Skeletal muscle tissue (tissue), 4 donors: ENCODE measurements around the gene SLC41A3. TPM values are rescaled to one million over a fixed set of nuclear protein-coding genes. Genes with fewer than 3 reads are reported as not detected.

ENCODE experiments used
- H3K27ac ChIP-seq: one replicate; pipeline ENCODE4 v1.7.0; 2013; ENCODE audit warnings: mild to moderate bottlenecking, low read depth, low read length, inconsistent platforms
- H3K27me3 ChIP-seq, 3 donors: one replicate each; pipeline ENCODE4 v1.7.0; 2013; ENCODE audit warnings: low read length in 3 of 3; ENCODE audit not compliant: control insufficient read depth in 3 of 3, insufficient read depth in 3 of 3
- H3K36me3 ChIP-seq, 3 donors: one replicate each; pipeline ENCODE4 v1.7.0; 2013; ENCODE audit warnings: low read length in 3 of 3; ENCODE audit not compliant: control insufficient read depth in 3 of 3, insufficient read depth in 3 of 3
- H3K4me1 ChIP-seq, 3 donors: one replicate each; pipeline ENCODE4 v1.7.0; 2013; ENCODE audit warnings: low read length in 3 of 3, mild to moderate bottlenecking in 3 of 3; ENCODE audit not compliant: control insufficient read depth in 3 of 3, insufficient read depth in 3 of 3
- H3K4me3 ChIP-seq, 3 donors: one replicate each; pipeline ENCODE4 v1.7.0; 2013; ENCODE audit warnings: low read length in 3 of 3
- H3K9ac ChIP-seq, 3 donors: one replicate each; pipeline ENCODE4 v1.7.0; 2013; ENCODE audit warnings: low read length in 3 of 3, mild to moderate bottlenecking in 3 of 3, moderate library complexity in 2 of 3, low read depth in 1 of 3
- H3K9me3 ChIP-seq, 3 donors: one replicate each; pipeline ENCODE4 v1.7.0; 2013; ENCODE audit warnings: low read length in 3 of 3; ENCODE audit not compliant: control insufficient read depth in 3 of 3
- total RNA-seq: library from RNA; depleted of rRNA; stranded (reverse); fragments of >200 nt; gene quantifications from one replicate; pipeline ENCODE4 v1.2.3, GENCODE V29; 2014
- donor health status: Osteomylitis.

The SLC41A3 gene
- total RNA-seq, 1 donor from 2014 or later = 31.3 TPM

GRCh38 chr3:126024049-126024854 is 59.7 kb downstream of the SLC41A3 start:
- Histone ChIP-seq H3K27me3 (no peaks in the 10 kb centered on the region), H3K4me1 (peaks cover 0 to 3% (median 0%) of the 10 kb centered on the region in 3 donors), H3K36me3 (peaks cover 29 to 54% (median 38%) of the 10 kb centered on the region in 3 donors), H3K27ac (no peak overlapping the region), H3K9me3 (peaks cover 0 to 2% (median 0%) of the 10 kb centered on the region in 3 donors), H3K4me3 (no peak overlapping the region), H3K9ac (no peak overlapping the region)

- Histone ChIP-seq H3K27ac (no peak overlapping the region), H3K9ac (no peak overlapping the region), H3K4me1 (peaks cover 0 to 3% (median 0%) of the 10 kb centered on the region in 3 donors), H3K9me3 (peaks cover 0 to 2% (median 0%) of the 10 kb centered on the region in 3 donors), H3K4me3 (no peak overlapping the region), H3K36me3 (peaks cover 29 to 59% (median 36%) of the 10 kb centered on the region in 3 donors), H3K27me3 (no peaks in the 10 kb centered on the region)
These were observed 60.5 kb downstream of the SLC41A3 start for GRCh38 chr3:126023390-126023789.

GRCh38 chr3:126022741-126023359 is 61.1 kb downstream of the SLC41A3 start:
- Histone ChIP-seq H3K9ac (no peak overlapping the region), H3K27ac (no peak overlapping the region), H3K4me1 (peaks cover 0 to 3% (median 0%) of the 10 kb centered on the region in 3 donors), H3K4me3 (no peak overlapping the region), H3K36me3 (peaks cover 29 to 54% (median 36%) of the 10 kb centered on the region in 3 donors), H3K9me3 (no peaks in the 10 kb centered on the region), H3K27me3 (no peaks in the 10 kb centered on the region)

GRCh38 chr3:126021702-126022101 is 62.2 kb downstream of the SLC41A3 start:
- Histone ChIP-seq H3K27ac (no peak overlapping the region), H3K4me3 (no peak overlapping the region), H3K27me3 (no peaks in the 10 kb centered on the region), H3K36me3 (peaks cover 29 to 57% (median 30%) of the 10 kb centered on the region in 3 donors), H3K9ac (no peak overlapping the region), H3K4me1 (peaks cover 0 to 11% (median 9%) of the 10 kb centered on the region in 3 donors), H3K9me3 (no peaks in the 10 kb centered on the region)

GRCh38 chr3:126021224-126021623 is 62.7 kb downstream of the SLC41A3 start:
- H3K9ac ChIP-seq = no peak overlapping the region
- no peaks in the 10 kb centered on the region for H3K27me3 ChIP-seq
- no peaks in the 10 kb centered on the region for H3K9me3 ChIP-seq
- H3K36me3 ChIP-seq = peaks cover 28 to 55% (median 33%) of the 10 kb centered on the region in 3 donors
- H3K4me1 ChIP-seq = peaks cover 0 to 15% (median 9%) of the 10 kb centered on the region in 3 donors
- H3K27ac ChIP-seq = no peak overlapping the region
- no peak overlapping the region for H3K4me3 ChIP-seq

GRCh38 chr3:126019683-126020082 is 64.2 kb downstream of the SLC41A3 start:
- H3K4me1 ChIP-seq = peaks cover 0 to 15% (median 9%) of the 10 kb centered on the region in 3 donors
- H3K4me3 ChIP-seq = no peak overlapping the region
- H3K9ac ChIP-seq = no peak overlapping the region
- peaks cover 20 to 58% (median 29%) of the 10 kb centered on the region in 3 donors for H3K36me3 ChIP-seq
- no peak overlapping the region for H3K27ac ChIP-seq
- no peaks in the 10 kb centered on the region for H3K9me3 ChIP-seq
- H3K27me3 ChIP-seq = no peaks in the 10 kb centered on the region

- Histone ChIP-seq H3K36me3 (peaks cover 19 to 61% (median 30%) of the 10 kb centered on the region in 3 donors), H3K27ac (no peak overlapping the region), H3K27me3 (no peaks in the 10 kb centered on the region), H3K4me1 (peaks cover 0 to 15% (median 9%) of the 10 kb centered on the region in 3 donors), H3K4me3 (no peak overlapping the region), H3K9me3 (no peaks in the 10 kb centered on the region), H3K9ac (no peak overlapping the region)
These were observed 64.9 kb downstream of the SLC41A3 start for GRCh38 chr3:126018995-126019394.

GRCh38 chr3:126018545-126018944 is 65.4 kb downstream of the SLC41A3 start:
- Histone ChIP-seq H3K27ac (no peak overlapping the region), H3K4me1 (peaks cover 0 to 15% (median 9%) of the 10 kb centered on the region in 3 donors), H3K9me3 (no peaks in the 10 kb centered on the region), H3K4me3 (no peak overlapping the region), H3K36me3 (peaks cover 23 to 61% (median 32%) of the 10 kb centered on the region in 3 donors), H3K9ac (no peak overlapping the region), H3K27me3 (no peaks in the 10 kb centered on the region)

GRCh38 chr3:126017362-126017761 is 66.6 kb downstream of the SLC41A3 start:
- peaks cover 0 to 15% (median 9%) of the 10 kb centered on the region in 3 donors for H3K4me1 ChIP-seq
- H3K9ac ChIP-seq = peak overlapping the region in 1 of 3 donors; percentile 40
- H3K36me3 ChIP-seq = peaks cover 23 to 55% (median 28%) of the 10 kb centered on the region in 3 donors
- H3K9me3 ChIP-seq = no peaks in the 10 kb centered on the region
- no peak overlapping the region for H3K27ac ChIP-seq
- no peaks in the 10 kb centered on the region for H3K27me3 ChIP-seq
- no peak overlapping the region for H3K4me3 ChIP-seq

- Histone ChIP-seq H3K36me3 (peaks cover 25 to 56% (median 31%) of the 10 kb centered on the region in 3 donors), H3K9ac (no peak overlapping the region), H3K27ac (no peak overlapping the region), H3K27me3 (no peaks in the 10 kb centered on the region), H3K4me1 (peaks cover 0 to 15% (median 9%) of the 10 kb centered on the region in 3 donors), H3K9me3 (no peaks in the 10 kb centered on the region), H3K4me3 (no peak overlapping the region)
These were observed 67.3 kb downstream of the SLC41A3 start for GRCh38 chr3:126016616-126017015.
